Osteocyte (in vitro differentiated cells): Measurements from ENCODE around the gene ADARB1. TPM values are rescaled to one million over a fixed set of nuclear protein-coding genes. Genes with fewer than 3 reads are reported as not detected.

Experiments used
- DNase-seq: peaks from one replicate; pipeline ENCODE4 v3.0.0; 2021; ENCODE audit warnings: mixed read lengths; ENCODE audit not compliant: unreplicated experiment; ENCODE audit errors: extremely low spot score
- H3K27ac Mint-ChIP-seq: one replicate; pipeline ENCODE4 v1.8.0; 2021; ENCODE audit warnings: mild to moderate bottlenecking, mixed read lengths; ENCODE audit not compliant: unreplicated experiment
- H3K27me3 Mint-ChIP-seq: one replicate; pipeline ENCODE4 v1.8.0; 2021; ENCODE audit warnings: mixed read lengths; ENCODE audit not compliant: unreplicated experiment
- H3K36me3 Mint-ChIP-seq: one replicate; pipeline ENCODE4 v1.8.0; 2021; ENCODE audit warnings: mixed read lengths; ENCODE audit not compliant: unreplicated experiment
- H3K4me1 Mint-ChIP-seq: one replicate; pipeline ENCODE4 v1.8.0; 2021; ENCODE audit warnings: mixed read lengths; ENCODE audit not compliant: unreplicated experiment
- H3K4me3 Mint-ChIP-seq: one replicate; pipeline ENCODE4 v1.8.0; 2021; ENCODE audit warnings: mild to moderate bottlenecking, moderate library complexity, mixed read lengths; ENCODE audit not compliant: unreplicated experiment
- H3K9me3 Mint-ChIP-seq: one replicate; pipeline ENCODE4 v1.8.0; 2021; ENCODE audit warnings: mixed read lengths; ENCODE audit not compliant: unreplicated experiment
- total RNA-seq: library from RNA; stranded (reverse); gene quantifications from 2 replicates; pipeline ENCODE4 v1.2.1, GENCODE V29; 2021
- TF ChIP-seq, protein P1 (sequence below): fragments of 200-600 bp; sonication (generic); IDR thresholded peaks from 2 replicates; pipeline ENCODE4 v1.5.0; 2021; ENCODE audit warnings: antibody characterized with exemption, mild to moderate bottlenecking, moderate library complexity

The ADARB1 gene
- total RNA-seq, 1 donor from 2014 or later = 126 TPM

GRCh38 chr21:45182958-45183357, 108.6 kb downstream of the ADARB1 start:
- no peaks in the 10 kb centered on the region for H3K27me3 Mint-ChIP-seq
- DNase-seq = no peak
- peaks cover 2% of the 10 kb centered on the region for H3K4me1 Mint-ChIP-seq
- peaks cover 19% of the 10 kb centered on the region for H3K9me3 Mint-ChIP-seq
- H3K36me3 Mint-ChIP-seq = peaks cover 68% of the 10 kb centered on the region
- no peak overlapping the region for H3K4me3 Mint-ChIP-seq
- TF ChIP-seq, protein P1, sequence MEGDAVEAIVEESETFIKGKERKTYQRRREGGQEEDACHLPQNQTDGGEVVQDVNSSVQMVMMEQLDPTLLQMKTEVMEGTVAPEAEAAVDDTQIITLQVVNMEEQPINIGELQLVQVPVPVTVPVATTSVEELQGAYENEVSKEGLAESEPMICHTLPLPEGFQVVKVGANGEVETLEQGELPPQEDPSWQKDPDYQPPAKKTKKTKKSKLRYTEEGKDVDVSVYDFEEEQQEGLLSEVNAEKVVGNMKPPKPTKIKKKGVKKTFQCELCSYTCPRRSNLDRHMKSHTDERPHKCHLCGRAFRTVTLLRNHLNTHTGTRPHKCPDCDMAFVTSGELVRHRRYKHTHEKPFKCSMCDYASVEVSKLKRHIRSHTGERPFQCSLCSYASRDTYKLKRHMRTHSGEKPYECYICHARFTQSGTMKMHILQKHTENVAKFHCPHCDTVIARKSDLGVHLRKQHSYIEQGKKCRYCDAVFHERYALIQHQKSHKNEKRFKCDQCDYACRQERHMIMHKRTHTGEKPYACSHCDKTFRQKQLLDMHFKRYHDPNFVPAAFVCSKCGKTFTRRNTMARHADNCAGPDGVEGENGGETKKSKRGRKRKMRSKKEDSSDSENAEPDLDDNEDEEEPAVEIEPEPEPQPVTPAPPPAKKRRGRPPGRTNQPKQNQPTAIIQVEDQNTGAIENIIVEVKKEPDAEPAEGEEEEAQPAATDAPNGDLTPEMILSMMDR = no peak
- H3K27ac Mint-ChIP-seq = no peak overlapping the region

GRCh38 chr21:45183852-45184251, 109.5 kb downstream of the ADARB1 start:
- H3K27me3 Mint-ChIP-seq = no peaks in the 10 kb centered on the region
- H3K4me1 Mint-ChIP-seq = peaks cover 2% of the 10 kb centered on the region
- H3K27ac Mint-ChIP-seq = no peak overlapping the region
- TF ChIP-seq, protein P1 = no peak
- no peak for DNase-seq
- no peak overlapping the region for H3K4me3 Mint-ChIP-seq
- peaks cover 25% of the 10 kb centered on the region for H3K9me3 Mint-ChIP-seq
- peaks cover 74% of the 10 kb centered on the region for H3K36me3 Mint-ChIP-seq

DNA sequence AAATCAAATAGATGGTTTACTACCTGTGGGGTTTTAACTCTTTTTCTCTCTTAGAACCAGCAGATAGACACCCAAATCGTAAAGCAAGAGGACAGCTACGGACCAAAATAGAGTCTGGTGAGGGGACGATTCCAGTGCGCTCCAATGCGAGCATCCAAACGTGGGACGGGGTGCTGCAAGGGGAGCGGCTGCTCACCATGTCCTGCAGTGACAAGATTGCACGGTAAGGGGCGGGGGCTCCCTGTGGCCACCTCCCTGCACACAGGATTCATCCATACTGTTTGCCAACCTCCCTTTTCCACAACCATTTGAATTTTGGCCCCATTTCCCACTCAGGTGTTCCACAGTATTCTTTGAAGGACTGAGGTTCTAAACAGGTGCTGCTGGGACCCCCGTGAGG, 110.5 kb downstream of the ADARB1 start:
- no peak overlapping the region for H3K27ac Mint-ChIP-seq
- peaks cover 83% of the 10 kb centered on the region for H3K36me3 Mint-ChIP-seq
- H3K4me3 Mint-ChIP-seq = no peak overlapping the region

GRCh38 chr21:45186709-45187108, 112.3 kb downstream of the ADARB1 start:
- H3K27me3 Mint-ChIP-seq = no peaks in the 10 kb centered on the region
- DNase-seq = no peak
- H3K9me3 Mint-ChIP-seq = peaks cover 43% of the 10 kb centered on the region
- peaks cover 88% of the 10 kb centered on the region for H3K36me3 Mint-ChIP-seq
- TF ChIP-seq, protein P1 = no peak
- H3K27ac Mint-ChIP-seq = no peak overlapping the region
- H3K4me1 Mint-ChIP-seq = peaks cover 2% of the 10 kb centered on the region
- no peak overlapping the region for H3K4me3 Mint-ChIP-seq

More for the DNA sequence above, 110.5 kb downstream of the ADARB1 start:
- DNase-seq = no peak
- Mint-ChIP-seq H3K9me3 (peaks cover 33% of the 10 kb centered on the region), H3K4me1 (peaks cover 2% of the 10 kb centered on the region), H3K27me3 (no peaks in the 10 kb centered on the region)
- TF ChIP-seq, protein P1 = no peak

- Mint-ChIP-seq H3K9me3 (peaks cover 43% of the 10 kb centered on the region), H3K4me3 (no peak overlapping the region), H3K27ac (no peak overlapping the region), H3K36me3 (peaks cover 90% of the 10 kb centered on the region), H3K4me1 (peaks cover 2% of the 10 kb centered on the region), H3K27me3 (no peaks in the 10 kb centered on the region)
- TF ChIP-seq, protein P1 = no peak
- DNase-seq = no peak
These were observed 113.3 kb downstream of the ADARB1 start for GRCh38 chr21:45187646-45188045.
